Astrocyte (in vitro differentiated cells and primary cell): ENCODE data around the gene TMEM259. TPM values are rescaled to one million over a fixed set of nuclear protein-coding genes. Genes with fewer than 3 reads are reported as not detected.

Experiments
- DNase-seq: peaks from one replicate; pipeline ENCODE4 v3.0.0-alpha.2; 2010; ENCODE audit warnings: low read depth
- FAIRE-seq: peaks from 2 replicates; lab custom pipeline; 2011; peaks lifted over from hg19 to GRCh38; lab: Jason Lieb, UNC
- H2AFZ ChIP-seq: 2 replicates; pipeline ENCODE4 v1.6.0; 2012; ENCODE audit warnings: low read depth, low read length, inconsistent platforms
- H3K27ac ChIP-seq: 2 replicates; pipeline ENCODE4 v1.5.1; 2011; ENCODE audit warnings: low read depth, low read length, inconsistent platforms
- H3K27me3 ChIP-seq: 2 replicates; pipeline ENCODE4 v1.6.0; 2011; ENCODE audit warnings: low read length, inconsistent platforms; ENCODE audit not compliant: insufficient read depth
- H3K36me3 ChIP-seq: 2 replicates; pipeline ENCODE4 v1.5.1; 2011; ENCODE audit warnings: low read length, inconsistent platforms; ENCODE audit not compliant: insufficient read depth
- H3K4me1 ChIP-seq: 2 replicates; pipeline ENCODE4 v1.5.1; 2011; ENCODE audit warnings: low read length, inconsistent platforms; ENCODE audit not compliant: insufficient read depth
- H3K4me2 ChIP-seq: 2 replicates; pipeline ENCODE4 v1.6.0; 2012; ENCODE audit warnings: low read length, inconsistent platforms
- H3K4me3 ChIP-seq: 2 replicates; pipeline ENCODE4 v1.5.1; 2011; ENCODE audit warnings: low read depth, mild to moderate bottlenecking, low read length, inconsistent platforms; ENCODE audit not compliant: insufficient read depth
- H3K79me2 ChIP-seq: 2 replicates; pipeline ENCODE4 v1.6.0; 2012; ENCODE audit warnings: mild to moderate bottlenecking, low read length, inconsistent platforms; ENCODE audit not compliant: insufficient read depth
- H3K9ac ChIP-seq: 2 replicates; pipeline ENCODE4 v1.6.0; 2012; ENCODE audit warnings: mild to moderate bottlenecking, low read length, inconsistent platforms
- H3K9me3 ChIP-seq: 2 replicates; pipeline ENCODE4 v1.5.1; 2012; ENCODE audit warnings: low read depth, mild to moderate bottlenecking, low read length, inconsistent platforms; ENCODE audit not compliant: insufficient read depth
- H4K20me1 ChIP-seq: 2 replicates; pipeline ENCODE4 v1.6.0; 2012; ENCODE audit warnings: low read length, inconsistent platforms; ENCODE audit not compliant: insufficient read depth
- H3K27ac Mint-ChIP-seq: one replicate; pipeline ENCODE4 v1.8.0; 2021; ENCODE audit warnings: mild to moderate bottlenecking, mixed read lengths; ENCODE audit not compliant: unreplicated experiment
- H3K27me3 Mint-ChIP-seq: one replicate; pipeline ENCODE4 v1.8.0; 2021; ENCODE audit warnings: low read depth, mixed read lengths; ENCODE audit not compliant: unreplicated experiment
- H3K36me3 Mint-ChIP-seq: one replicate; pipeline ENCODE4 v1.8.0; 2021; ENCODE audit warnings: low read depth, mixed read lengths; ENCODE audit not compliant: unreplicated experiment
- H3K4me1 Mint-ChIP-seq: one replicate; pipeline ENCODE4 v1.8.0; 2021; ENCODE audit warnings: low read depth, mixed read lengths; ENCODE audit not compliant: unreplicated experiment
- H3K4me3 Mint-ChIP-seq: one replicate; pipeline ENCODE4 v1.8.0; 2021; ENCODE audit warnings: mild to moderate bottlenecking, moderate library complexity, mixed read lengths; ENCODE audit not compliant: unreplicated experiment
- H3K9me3 Mint-ChIP-seq: one replicate; pipeline ENCODE4 v1.8.0; 2021; ENCODE audit warnings: mild to moderate bottlenecking, mixed read lengths; ENCODE audit not compliant: unreplicated experiment
- EZH2 ChIP-seq: IDR thresholded peaks from 2 replicates; pipeline ENCODE4 v1.6.1; 2012; ENCODE audit warnings: mild to moderate bottlenecking, low read length, inconsistent platforms; ENCODE audit not compliant: insufficient read depth
- total RNA-seq: library from RNA; stranded (reverse); gene quantifications from 2 replicates; pipeline ENCODE4 v1.2.1, GENCODE V29; 2021
- TF ChIP-seq, protein P1 (sequence below): IDR thresholded peaks from 2 replicates; pipeline ENCODE4 v1.5.1; 2011; ENCODE audit warnings: low read depth, mild to moderate bottlenecking, inconsistent platforms, low read length, moderate library complexity; ENCODE audit not compliant: insufficient read depth

The TMEM259 gene
- total RNA-seq, 1 donor from 2014 or later: 155 TPM

DNA sequence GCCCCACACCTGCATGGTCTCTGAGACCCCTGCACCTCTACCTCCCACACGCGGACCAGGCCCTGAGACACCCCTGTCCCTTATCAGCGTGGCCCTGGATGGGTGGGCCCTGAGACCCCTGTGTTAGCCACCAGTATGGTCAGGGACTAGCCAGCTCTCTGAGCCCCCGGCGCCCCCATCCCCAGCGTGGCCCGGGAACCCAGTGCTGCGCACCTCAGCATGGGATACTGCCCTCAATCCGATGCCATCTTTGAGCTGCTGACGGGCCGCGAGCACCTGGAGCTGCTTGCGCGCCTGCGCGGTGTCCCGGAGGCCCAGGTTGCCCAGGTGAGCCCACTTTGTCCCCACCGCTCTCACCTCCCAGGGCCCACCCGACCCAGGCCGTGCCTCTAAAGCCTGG is 41.1 kb upstream of the TMEM259 start:
- Histone ChIP-seq H2AFZ (no peak overlapping the region), H3K27ac (no peak overlapping the region), H3K4me1 (peaks cover 3% of the 10 kb centered on the region), H4K20me1 (peaks cover 9% of the 10 kb centered on the region), H3K9ac (no peak overlapping the region), H3K9me3 (peaks cover 18% of the 10 kb centered on the region), H3K36me3 (no peaks in the 10 kb centered on the region), H3K79me2 (no peaks in the 10 kb centered on the region), H3K4me3 (no peak overlapping the region), H3K27me3 (peaks cover 5% of the 10 kb centered on the region), H3K4me2 (no peak overlapping the region)
- H3K27me3 Mint-ChIP-seq: peaks cover 2% of the 10 kb centered on the region
- H3K27ac Mint-ChIP-seq: no peak overlapping the region
- peaks cover 9% of the 10 kb centered on the region for H3K36me3 Mint-ChIP-seq
- H3K4me3 Mint-ChIP-seq: no peak overlapping the region
- DNase-seq: no peak
- TF ChIP-seq, protein P1, sequence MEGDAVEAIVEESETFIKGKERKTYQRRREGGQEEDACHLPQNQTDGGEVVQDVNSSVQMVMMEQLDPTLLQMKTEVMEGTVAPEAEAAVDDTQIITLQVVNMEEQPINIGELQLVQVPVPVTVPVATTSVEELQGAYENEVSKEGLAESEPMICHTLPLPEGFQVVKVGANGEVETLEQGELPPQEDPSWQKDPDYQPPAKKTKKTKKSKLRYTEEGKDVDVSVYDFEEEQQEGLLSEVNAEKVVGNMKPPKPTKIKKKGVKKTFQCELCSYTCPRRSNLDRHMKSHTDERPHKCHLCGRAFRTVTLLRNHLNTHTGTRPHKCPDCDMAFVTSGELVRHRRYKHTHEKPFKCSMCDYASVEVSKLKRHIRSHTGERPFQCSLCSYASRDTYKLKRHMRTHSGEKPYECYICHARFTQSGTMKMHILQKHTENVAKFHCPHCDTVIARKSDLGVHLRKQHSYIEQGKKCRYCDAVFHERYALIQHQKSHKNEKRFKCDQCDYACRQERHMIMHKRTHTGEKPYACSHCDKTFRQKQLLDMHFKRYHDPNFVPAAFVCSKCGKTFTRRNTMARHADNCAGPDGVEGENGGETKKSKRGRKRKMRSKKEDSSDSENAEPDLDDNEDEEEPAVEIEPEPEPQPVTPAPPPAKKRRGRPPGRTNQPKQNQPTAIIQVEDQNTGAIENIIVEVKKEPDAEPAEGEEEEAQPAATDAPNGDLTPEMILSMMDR: no peak
- TF ChIP-seq EZH2: no peak
- peaks cover 3% of the 10 kb centered on the region for H3K4me1 Mint-ChIP-seq
- no peaks in the 10 kb centered on the region for H3K9me3 Mint-ChIP-seq
- FAIRE-seq: no peak

- Histone ChIP-seq H3K36me3 (no peaks in the 10 kb centered on the region), H3K9ac (no peak overlapping the region), H2AFZ (no peak overlapping the region), H3K27ac (no peak overlapping the region), H3K79me2 (no peaks in the 10 kb centered on the region), H3K4me2 (no peak overlapping the region), H3K4me1 (no peaks in the 10 kb centered on the region), H4K20me1 (peaks cover 6% of the 10 kb centered on the region), H3K27me3 (no peaks in the 10 kb centered on the region), H3K4me3 (no peak overlapping the region), H3K9me3 (peaks cover 28% of the 10 kb centered on the region)
- H3K4me3 Mint-ChIP-seq: no peak overlapping the region
- peaks cover 15% of the 10 kb centered on the region for H3K36me3 Mint-ChIP-seq
- TF ChIP-seq EZH2: no peak
- TF ChIP-seq, protein P1: no peak
- no peak for DNase-seq
- H3K27me3 Mint-ChIP-seq: peaks cover 2% of the 10 kb centered on the region
- H3K4me1 Mint-ChIP-seq: peaks cover 3% of the 10 kb centered on the region
- no peak for FAIRE-seq
- no peaks in the 10 kb centered on the region for H3K9me3 Mint-ChIP-seq
- H3K27ac Mint-ChIP-seq: no peak overlapping the region
Observed at GRCh38 chr19:1060689-1061088, 39.8 kb upstream of the TMEM259 start.

DNA sequence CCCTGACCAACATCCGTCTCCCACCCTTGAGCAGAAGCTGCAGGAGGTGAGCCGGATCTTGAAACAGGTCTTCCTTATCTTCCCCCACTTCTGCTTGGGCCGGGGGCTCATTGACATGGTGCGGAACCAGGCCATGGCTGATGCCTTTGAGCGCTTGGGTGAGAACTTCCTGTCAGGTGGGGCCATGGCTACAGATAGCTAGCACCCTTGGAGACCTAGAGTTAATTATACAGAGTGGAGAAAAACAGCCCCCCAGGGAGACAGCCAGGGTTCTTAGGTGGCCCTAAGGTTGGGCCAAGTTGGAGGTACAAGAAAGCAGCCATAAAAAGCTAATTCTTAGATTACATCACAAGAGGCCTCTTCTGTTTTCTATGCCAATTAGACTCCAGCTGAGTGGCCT is 37.2 kb upstream of the TMEM259 start:
- H4K20me1 ChIP-seq: no peaks in the 10 kb centered on the region
- no peak overlapping the region for H3K27ac ChIP-seq
- H3K79me2 ChIP-seq: no peaks in the 10 kb centered on the region
- Mint-ChIP-seq H3K4me1 (no peaks in the 10 kb centered on the region), H3K27me3 (no peaks in the 10 kb centered on the region), H3K36me3 (peaks cover 18% of the 10 kb centered on the region), H3K9me3 (no peaks in the 10 kb centered on the region), H3K4me3 (no peak overlapping the region), H3K27ac (no peak overlapping the region)
- peaks cover 28% of the 10 kb centered on the region for H3K9me3 ChIP-seq
- H2AFZ ChIP-seq: no peak overlapping the region
- no peaks in the 10 kb centered on the region for H3K4me1 ChIP-seq
- no peak for FAIRE-seq
- H3K36me3 ChIP-seq: no peaks in the 10 kb centered on the region
- no peak overlapping the region for H3K4me3 ChIP-seq
- H3K27me3 ChIP-seq: no peaks in the 10 kb centered on the region
- DNase-seq: no peak
- no peak overlapping the region for H3K9ac ChIP-seq
- no peak overlapping the region for H3K4me2 ChIP-seq
- no peak for TF ChIP-seq EZH2
- TF ChIP-seq, protein P1: no peak
